WERI-Rb-1 (cell line): Measurements from ENCODE around the gene SCML1.

Source experiments
- DNase-seq: peaks from one replicate; pipeline ENCODE4 v3.0.0-alpha.2; 2020
- H3K27ac ChIP-seq: fragments of 250-450 bp; sonication (Bioruptor Pico); 2 replicates; pipeline ENCODE4 v1.5.1; 2020; ENCODE audit warnings: mild to moderate bottlenecking, moderate library complexity
- H3K27me3 ChIP-seq: fragments of 250-450 bp; sonication (Bioruptor Pico); 2 replicates; pipeline ENCODE4 v1.5.1; 2021; ENCODE audit warnings: mild to moderate bottlenecking, low read depth, moderate library complexity; ENCODE audit not compliant: insufficient read depth, severe bottlenecking
- H3K36me3 ChIP-seq: fragments of 250-450 bp; sonication (Bioruptor Pico); 2 replicates; pipeline ENCODE4 v1.5.1; 2020; ENCODE audit warnings: mild to moderate bottlenecking, moderate library complexity
- H3K4me3 ChIP-seq: 2 replicates; pipeline ENCODE4 v1.5.1; 2011; ENCODE audit warnings: low read depth, mild to moderate bottlenecking, control low read depth, low read length
- H3K9me3 ChIP-seq: fragments of 250-450 bp; sonication (Bioruptor Pico); 2 replicates; pipeline ENCODE4 v1.5.1; 2021; ENCODE audit warnings: mild to moderate bottlenecking, moderate library complexity; ENCODE audit not compliant: severe bottlenecking
- CTCF ChIP-seq: IDR thresholded peaks from 2 replicates; pipeline ENCODE4 v1.5.1; 2011; ENCODE audit warnings: low read depth, mild to moderate bottlenecking, control low read depth, inconsistent platforms, low read length

The SCML1 gene

GRCh38 chrX:17700976-17701375 lies 36.3 kb upstream of the SCML1 start:
- H3K4me3 ChIP-seq = no peak overlapping the region
- H3K9me3 ChIP-seq = no peaks in the 10 kb centered on the region
- no peak for TF ChIP-seq CTCF
- H3K27ac ChIP-seq = no peak overlapping the region
- H3K27me3 ChIP-seq = no peaks in the 10 kb centered on the region
- H3K36me3 ChIP-seq = no peaks in the 10 kb centered on the region
- no peak for DNase-seq

- DNase-seq = no peak
- Histone ChIP-seq H3K36me3 (no peaks in the 10 kb centered on the region), H3K4me3 (no peak overlapping the region), H3K27ac (no peak overlapping the region), H3K9me3 (no peaks in the 10 kb centered on the region), H3K27me3 (no peaks in the 10 kb centered on the region)
- TF ChIP-seq CTCF = no peak
Observed at GRCh38 chrX:17703201-17703600, 34.1 kb upstream of the SCML1 start.

GRCh38 chrX:17705211-17705610 lies 32.1 kb upstream of the SCML1 start:
- DNase-seq = no peak
- Histone ChIP-seq H3K36me3 (no peaks in the 10 kb centered on the region), H3K27me3 (no peaks in the 10 kb centered on the region), H3K4me3 (no peak overlapping the region), H3K9me3 (no peaks in the 10 kb centered on the region), H3K27ac (no peak overlapping the region)
- TF ChIP-seq CTCF = no peak

GRCh38 chrX:17706676-17707075 lies 30.6 kb upstream of the SCML1 start:
- no peak for TF ChIP-seq CTCF
- DNase-seq = no peak
- H3K36me3 ChIP-seq = no peaks in the 10 kb centered on the region
- H3K4me3 ChIP-seq = no peak overlapping the region
- H3K9me3 ChIP-seq = no peaks in the 10 kb centered on the region
- no peak overlapping the region for H3K27ac ChIP-seq
- no peaks in the 10 kb centered on the region for H3K27me3 ChIP-seq

GRCh38 chrX:17707731-17708130 lies 29.6 kb upstream of the SCML1 start:
- no peak overlapping the region for H3K4me3 ChIP-seq
- H3K27ac ChIP-seq = no peak overlapping the region
- no peak for TF ChIP-seq CTCF
- H3K36me3 ChIP-seq = no peaks in the 10 kb centered on the region
- no peaks in the 10 kb centered on the region for H3K27me3 ChIP-seq
- no peaks in the 10 kb centered on the region for H3K9me3 ChIP-seq
- no peak for DNase-seq

- peaks cover 6% of the 10 kb centered on the region for H3K27me3 ChIP-seq
- no peak overlapping the region for H3K4me3 ChIP-seq
- H3K36me3 ChIP-seq = no peaks in the 10 kb centered on the region
- TF ChIP-seq CTCF = no peak
- H3K27ac ChIP-seq = no peak overlapping the region
- no peaks in the 10 kb centered on the region for H3K9me3 ChIP-seq
- no peak for DNase-seq
Observed at GRCh38 chrX:17710871-17711301, 26.4 kb upstream of the SCML1 start.
